Brain (organoid and tissue), 1 donor: Measurements from ENCODE around the gene EARS2. TPM values are rescaled to one million over a fixed set of nuclear protein-coding genes. Genes with fewer than 3 reads are reported as not detected.

Source experiments
- polyA plus RNA-seq: library from polyadenylated mRNA; stranded (reverse); fragments of 350-450 nt; fragmentation: Illumina TruSeq; extraction: RNeasy Lipid Tissue Mini Kit (QIAGEN cat#74804); gene quantifications from one replicate; pipeline ENCODE4 v1.2.3, GENCODE V29; 2015; ENCODE audit warnings: low read depth, low replicate concordance; ENCODE audit not compliant: insufficient read depth

EARS2 gene
- polyA plus RNA-seq, 1 donor from 2014 or later = 22.0 TPM

Other genes with a start within 250 kb of the EARS2 start
- gene COG7, start 104.2 kb downstream of the EARS2 start, polyA plus RNA-seq = 22.2 TPM
- gene GGA2, start 46.9 kb downstream of the EARS2 start, polyA plus RNA-seq = 36.2 TPM
- gene UBFD1, start 377 bp upstream of the EARS2 start, polyA plus RNA-seq = 37.8 TPM
- gene NDUFAB1, start 39.0 kb upstream of the EARS2 start, polyA plus RNA-seq = 160 TPM
- 5.4 TPM for gene PALB2, start 84.0 kb upstream of the EARS2 start, polyA plus RNA-seq
- gene DCTN5, start 84.1 kb upstream of the EARS2 start, polyA plus RNA-seq = 68.1 TPM
- gene PLK1, start 121.5 kb upstream of the EARS2 start, polyA plus RNA-seq = 49.3 TPM
- not detected for gene ERN2, start 155.9 kb upstream of the EARS2 start, polyA plus RNA-seq
- 0.22 TPM for gene CHP2, start 197.7 kb upstream of the EARS2 start, polyA plus RNA-seq